Measurements from ENCODE around the gene SLC35B2.
"Not testable (repeated sequence)": the region's sequence is repeated elsewhere in the genome, so short reads cannot be mapped to it uniquely, and the experiment has no call there.

The SLC35B2 gene

DNA sequence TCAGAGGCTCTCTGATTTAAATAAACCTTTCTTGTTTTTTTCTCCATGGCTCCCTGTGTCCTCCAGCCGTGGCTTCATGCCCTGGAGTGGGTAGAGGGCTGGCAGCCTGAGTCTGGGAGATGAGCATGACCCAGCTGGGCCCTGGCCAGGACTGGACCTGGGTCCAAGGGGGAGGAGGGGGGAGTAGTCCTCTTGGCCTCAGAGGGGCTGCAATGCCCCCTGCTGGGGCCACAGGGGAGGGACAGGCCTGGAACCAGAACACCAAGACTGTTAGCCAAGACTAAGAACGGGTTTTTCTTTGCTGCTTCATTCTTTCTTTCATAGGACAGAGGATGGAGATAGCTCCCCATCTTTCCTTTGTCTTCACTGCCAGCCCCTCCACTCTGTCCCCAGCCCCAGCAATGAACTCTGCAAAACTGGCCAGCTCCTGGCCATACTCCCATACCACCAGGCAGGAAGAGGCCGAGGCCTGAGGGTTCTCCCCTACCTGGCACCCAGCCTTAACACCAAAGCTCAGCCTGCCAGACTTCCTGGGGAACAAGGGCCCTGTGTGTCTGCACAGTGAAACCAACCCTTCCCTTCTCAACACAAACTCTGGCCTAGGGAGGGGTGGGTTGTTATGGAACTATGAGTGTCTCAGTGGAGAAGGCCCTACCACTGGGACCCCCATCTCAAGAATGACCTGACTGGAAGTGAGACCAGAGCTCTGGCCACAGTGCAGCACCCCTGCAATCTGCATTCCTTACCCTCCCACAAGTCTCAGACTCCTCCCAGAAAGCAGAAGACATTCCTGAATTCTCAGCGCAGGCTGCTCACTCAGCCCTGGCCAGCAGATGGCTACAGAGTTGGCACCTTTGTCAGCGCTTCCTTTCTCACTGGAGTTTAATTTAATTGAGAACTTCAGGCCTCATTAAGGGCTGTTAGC is 23.0 kb downstream of the SLC35B2 start:
- no peak for DNase-seq (ENCODE audit: low read depth)

- no peak for DNase-seq (ENCODE audit: low read depth)
Observed at GRCh38 chr6:44233567-44234100, 23.7 kb downstream of the SLC35B2 start.

GRCh38 chr6:44232676-44233566 is 24.4 kb downstream of the SLC35B2 start:
- no peak for DNase-seq (ENCODE audit: low read depth)

DNA sequence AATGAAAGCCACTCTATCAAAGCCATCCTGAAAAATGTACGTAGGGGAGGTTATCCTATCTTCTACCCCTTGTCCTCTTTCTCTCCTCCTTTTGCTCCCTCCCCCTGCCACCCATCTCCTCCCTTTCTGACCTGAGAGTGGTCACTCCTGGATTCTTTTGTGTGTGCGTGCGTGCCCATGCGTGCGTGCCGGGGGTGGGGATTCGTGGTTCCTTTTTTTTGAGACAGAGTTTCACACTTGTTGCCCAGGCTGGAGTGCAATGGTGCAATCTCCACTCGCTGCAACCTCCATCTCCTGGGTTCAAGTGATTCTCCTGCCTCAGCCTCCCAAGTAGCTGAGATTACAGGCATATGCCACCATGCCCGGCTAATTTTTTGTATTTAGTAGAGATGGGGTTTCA is 25.9 kb downstream of the SLC35B2 start:
- not testable (repeated sequence) for DNase-seq (ENCODE audit: low read depth)

- DNase-seq (ENCODE audit: low read depth) = no peak
Observed at GRCh38 chr6:44230034-44230675, 27.2 kb downstream of the SLC35B2 start.

GRCh38 chr6:44229376-44230033 is 27.8 kb downstream of the SLC35B2 start:
- DNase-seq (ENCODE audit: low read depth) = no peak

DNA sequence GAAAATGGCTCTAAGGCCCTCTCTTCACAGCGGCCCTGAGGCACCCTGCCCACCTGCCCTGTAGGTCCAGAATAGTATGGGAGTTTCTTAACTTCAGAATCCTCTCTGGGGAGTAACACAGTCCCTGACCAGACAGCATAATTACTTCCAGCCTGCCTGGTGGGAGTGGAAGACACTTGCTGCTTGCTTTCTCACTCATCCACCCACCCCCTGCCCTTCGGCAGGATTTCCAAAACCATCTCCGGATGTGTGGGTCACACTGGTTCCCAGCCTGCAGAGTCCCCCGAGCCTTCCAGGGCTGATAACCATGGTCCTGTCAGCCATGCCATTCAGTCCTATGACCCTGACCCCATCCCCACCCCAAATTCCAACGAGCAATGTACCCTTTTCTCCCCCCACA is 28.5 kb downstream of the SLC35B2 start:
- DNase-seq (ENCODE audit: low read depth) = no peak

GRCh38 chr6:44228433-44228832 is 28.9 kb downstream of the SLC35B2 start:
- DNase-seq (ENCODE audit: low read depth) = no peak

GRCh38 chr6:44228031-44228430 is 29.3 kb downstream of the SLC35B2 start:
- DNase-seq (ENCODE audit: low read depth) = no peak

DNA sequence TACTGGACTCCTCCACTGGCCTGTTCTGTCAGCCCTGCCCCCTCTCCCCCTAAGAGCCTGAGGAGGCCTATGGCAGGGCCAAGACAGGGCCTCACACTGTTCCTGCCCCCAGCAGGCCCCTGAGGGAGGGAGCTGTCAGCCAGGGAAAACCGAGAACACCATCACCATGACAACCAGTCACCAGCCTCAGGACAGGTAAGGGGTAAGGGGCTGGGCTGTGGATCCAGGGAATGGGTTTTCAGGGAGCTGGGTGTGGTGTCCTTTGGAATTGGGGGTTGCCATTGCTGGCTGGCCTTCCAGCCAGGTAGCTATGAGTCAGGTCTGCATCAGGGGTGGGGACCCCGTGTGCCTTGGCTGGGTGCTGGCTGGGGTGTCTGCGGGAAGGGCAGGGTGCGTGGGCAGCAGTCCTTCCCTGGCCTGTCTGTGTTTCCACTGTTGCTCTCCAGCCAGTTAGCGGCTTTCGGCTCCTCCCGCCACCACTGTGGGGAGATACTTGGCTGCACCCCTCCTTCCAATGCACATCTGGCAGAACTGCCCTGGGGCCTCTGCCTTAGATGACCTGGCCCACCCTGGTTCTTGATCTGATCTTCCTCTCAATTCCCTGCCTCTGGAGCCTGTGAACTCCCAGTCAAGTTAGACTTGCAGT is 30.1 kb downstream of the SLC35B2 start:
- no peak for DNase-seq (ENCODE audit: low read depth)

- no peak for DNase-seq (ENCODE audit: low read depth)
Observed at GRCh38 chr6:44226368-44227147, 30.8 kb downstream of the SLC35B2 start.

- no peak for DNase-seq (ENCODE audit: low read depth)
Observed at GRCh38 chr6:44225579-44226325, 31.6 kb downstream of the SLC35B2 start.

- no peak for DNase-seq (ENCODE audit: low read depth)
Observed at GRCh38 chr6:44224965-44225305, 32.4 kb downstream of the SLC35B2 start.

DNA sequence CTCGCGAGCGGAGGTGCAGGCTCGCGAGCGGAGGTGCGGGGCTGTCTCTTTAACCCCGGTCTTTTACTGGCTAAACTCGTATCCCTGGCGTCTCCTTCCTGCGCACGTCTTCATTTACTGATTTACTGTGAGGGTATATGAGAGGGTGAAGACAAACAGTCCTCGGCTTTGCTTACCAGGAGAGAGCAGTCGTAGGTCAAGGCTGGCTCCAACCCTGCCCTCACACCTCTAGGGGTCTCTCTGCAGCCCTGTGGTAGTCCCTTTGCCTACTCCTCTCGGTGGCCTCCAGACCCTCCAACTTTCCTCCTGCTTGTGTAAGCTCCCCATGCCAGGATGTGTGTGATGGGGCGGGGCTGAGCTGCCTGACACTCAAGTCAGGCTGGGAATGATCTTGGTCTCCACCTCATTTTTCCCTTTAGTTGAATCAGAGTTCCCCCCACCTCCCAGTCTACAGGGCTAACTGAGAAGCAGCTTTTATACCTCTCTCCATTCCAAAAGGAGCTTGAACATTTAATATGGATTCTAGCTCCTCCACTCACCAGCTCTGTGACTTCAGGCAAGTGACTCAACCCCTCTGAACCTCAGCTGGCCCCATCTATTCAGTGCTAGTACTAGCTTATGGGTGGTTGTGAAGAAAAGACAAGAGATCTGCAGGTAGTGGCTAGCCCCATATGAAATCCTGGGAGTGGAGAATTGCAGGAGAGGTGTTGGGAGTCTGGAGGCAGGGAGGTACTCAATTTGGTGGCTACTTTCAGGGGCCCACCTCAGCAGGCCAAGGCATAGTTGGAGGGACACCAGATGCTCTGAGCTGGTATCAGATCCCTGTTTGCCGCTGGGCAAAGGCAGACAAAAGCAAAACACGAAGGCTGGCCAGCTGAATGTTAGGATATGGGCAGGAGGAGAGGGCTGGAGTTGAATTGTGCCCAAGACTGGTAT is 33.0 kb downstream of the SLC35B2 start:
- no peak for DNase-seq (ENCODE audit: low read depth)

GRCh38 chr6:44223319-44224028 is 33.9 kb downstream of the SLC35B2 start, which contains the start of gene SLC29A1:
TSS of gene SLC29A1 (plus strand) at chr6:44223595. CDS start at chr6:44227314, 3,719 bp downstream.
- peak; percentile 78 for DNase-seq (ENCODE audit: low read depth)

DNA sequence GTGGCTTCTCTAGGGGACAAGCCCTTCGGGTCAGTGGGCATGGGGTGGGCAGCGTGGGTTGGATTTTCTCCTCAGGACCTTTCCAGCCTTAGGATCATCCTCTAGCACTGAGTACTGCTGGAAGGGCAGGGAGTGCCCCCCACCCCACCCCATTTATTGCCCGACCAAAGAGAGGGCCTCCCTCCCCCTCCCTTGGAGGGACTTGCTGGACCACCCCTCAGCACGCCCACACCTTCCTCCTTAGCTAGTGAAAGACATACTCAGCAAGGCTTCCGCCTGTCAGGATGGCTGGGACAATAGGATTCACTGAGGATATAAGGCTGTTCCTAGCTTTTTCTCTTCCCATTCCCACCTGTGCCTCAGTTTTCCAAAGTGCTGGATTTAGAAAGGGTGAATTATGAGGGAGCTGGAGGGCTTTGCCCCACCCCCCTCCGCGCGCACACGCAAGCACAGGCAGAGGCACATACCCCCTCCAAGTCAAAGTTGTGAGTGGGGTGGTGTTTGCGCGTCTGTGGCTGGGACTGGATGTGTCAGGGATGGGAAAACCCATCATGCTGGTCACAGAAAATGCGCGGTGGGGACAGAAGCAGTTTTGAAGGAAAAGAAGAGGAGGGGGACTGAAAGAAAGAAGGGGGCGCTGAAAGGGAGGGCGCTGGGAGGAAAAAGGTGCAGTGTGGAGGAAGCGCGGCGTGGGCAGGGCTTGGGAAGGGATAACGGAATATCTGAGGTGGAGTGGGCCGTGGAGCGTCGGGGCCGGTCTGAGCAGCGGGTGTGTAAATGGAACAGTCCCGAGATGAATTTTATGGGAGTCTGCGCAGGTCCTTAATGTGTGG is 34.6 kb downstream of the SLC35B2 start:
- no peak for DNase-seq (ENCODE audit: low read depth)

DNA sequence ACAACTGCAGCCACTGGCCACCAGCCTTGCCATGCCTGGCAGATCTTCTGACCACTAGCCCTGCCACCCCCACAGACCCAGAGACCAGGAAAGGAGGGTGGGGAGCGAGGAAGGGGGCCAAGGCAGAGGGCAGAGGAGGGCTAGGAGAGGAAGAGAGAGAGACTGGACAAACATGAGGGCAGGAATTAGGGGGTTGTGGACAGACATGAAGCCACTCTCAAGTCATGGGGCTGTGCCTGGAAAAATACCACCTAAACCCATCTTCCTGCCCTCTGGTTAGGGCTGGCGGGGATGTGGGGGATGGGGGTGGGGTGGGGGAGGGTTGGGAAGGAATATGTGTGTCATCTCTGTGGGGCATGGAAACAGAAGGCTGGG is 35.4 kb downstream of the SLC35B2 start:
- no peak for DNase-seq (ENCODE audit: low read depth)
